GM10266 (cell line): ENCODE data around the gene VAV3.
"Not testable (repeated sequence)": the region's sequence is repeated elsewhere in the genome, so short reads cannot be mapped to it uniquely, and the experiment has no call there.

Experiments used
- DNase-seq: peaks from one replicate; pipeline ENCODE4 v3.0.0; 2012; ENCODE audit errors: extremely low spot score
- CTCF ChIP-seq: IDR thresholded peaks from 2 replicates; pipeline ENCODE4 v1.5.1; 2012; ENCODE audit warnings: mild to moderate bottlenecking, low read depth; ENCODE audit not compliant: control insufficient read depth, insufficient read depth; ENCODE audit errors: missing control alignments

The VAV3 gene

GRCh38 chr1:107724648-107725047 lies 240.3 kb downstream of the VAV3 start:
- no peak for TF ChIP-seq CTCF
- no peak for DNase-seq

- DNase-seq: not testable (repeated sequence)
Measured at GRCh38 chr1:107720210-107720609, 244.8 kb downstream of the VAV3 start.

DNA sequence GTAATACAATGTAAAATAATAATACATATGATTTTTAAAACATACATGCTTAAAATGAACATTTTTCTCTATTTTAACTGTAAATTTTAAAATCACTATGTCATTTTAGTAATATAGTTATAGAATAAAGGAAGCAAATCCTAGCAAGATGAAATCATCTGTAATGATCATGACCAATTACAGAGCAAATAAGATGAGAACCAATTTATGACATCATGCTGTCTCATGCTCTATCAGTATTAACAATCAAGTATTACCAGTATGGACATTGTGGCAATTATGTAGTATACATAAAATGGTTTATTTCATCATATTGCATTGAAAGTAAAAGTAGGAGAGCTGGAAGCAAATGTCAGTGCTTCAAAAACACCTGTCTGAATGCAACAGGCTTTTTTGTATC lies 255.0 kb downstream of the VAV3 start:
- no peak for DNase-seq
- TF ChIP-seq CTCF: no peak

GRCh38 chr1:107707111-107707510 lies 257.9 kb downstream of the VAV3 start:
- no peak for DNase-seq
- TF ChIP-seq CTCF: no peak

GRCh38 chr1:107706182-107706581 lies 258.8 kb downstream of the VAV3 start:
- no peak for DNase-seq
- TF ChIP-seq CTCF: no peak

DNA sequence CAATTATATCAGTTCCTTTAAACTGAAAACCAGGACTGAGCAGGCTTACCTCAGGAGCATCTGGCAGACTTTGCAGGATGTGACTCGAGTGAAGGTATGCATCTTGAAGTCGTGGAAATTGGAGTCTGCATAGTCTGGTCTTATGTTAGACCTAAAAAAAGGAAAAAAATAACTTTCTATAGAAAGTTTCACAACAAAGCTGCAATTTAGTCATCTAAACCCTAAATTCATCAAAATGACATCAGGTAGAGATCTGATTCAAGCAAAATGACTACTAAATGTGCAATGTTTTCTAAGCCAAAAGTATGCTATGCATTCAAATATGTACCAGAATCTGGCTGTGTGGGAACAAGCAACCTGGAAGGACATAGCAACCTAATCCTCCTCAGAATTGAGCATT lies 260.1 kb downstream of the VAV3 start:
- no peak for TF ChIP-seq CTCF
- no peak for DNase-seq

- no peak for TF ChIP-seq CTCF
- no peak for DNase-seq
Measured at GRCh38 chr1:107702946-107703571, 261.9 kb downstream of the VAV3 start.

- not testable (repeated sequence) for DNase-seq
Measured at GRCh38 chr1:107700651-107701050, 264.3 kb downstream of the VAV3 start.
